A673 (cell line): Measurements from ENCODE around the gene CYLD.

Source experiments
- CTCF ChIP-seq: fragments of 300-800, 200-600 bp; sonication (generic); conservative IDR thresholded peaks from 2 replicates; pipeline ENCODE4 v1.5.1; 2017; ENCODE audit warnings: low read depth, mild to moderate bottlenecking, antibody characterized with exemption, low read length, moderate library complexity, mixed read lengths
- EZH2 ChIP-seq: fragments of 200-600 bp; sonication (generic); IDR thresholded peaks from 2 replicates; pipeline ENCODE4 v1.6.1; 2017; ENCODE audit warnings: borderline replicate concordance, low read depth, mild to moderate bottlenecking, mixed read lengths, antibody characterized with exemption, low read length; ENCODE audit not compliant: poor library complexity, severe bottlenecking

GRCh38 chr16:50752471-50753235 is 10.8 kb downstream of the CYLD start:
- TF ChIP-seq EZH2 = no peak
- no peak for TF ChIP-seq CTCF
